T-helper 22 cell (primary cell): ENCODE results near the gene DEFB129.
A peak's percentile ranks its signal among the peaks of the same experiment; 100 is the strongest.
"Not testable (repeated sequence)": the region's sequence is repeated elsewhere in the genome, so short reads cannot be mapped to it uniquely, and the experiment has no call there.

Source experiments
- DNase-seq: peaks from one replicate; pipeline ENCODE4 v3.0.0-alpha.2; 2020; ENCODE audit warnings: low read depth

The DEFB129 gene

DNA sequence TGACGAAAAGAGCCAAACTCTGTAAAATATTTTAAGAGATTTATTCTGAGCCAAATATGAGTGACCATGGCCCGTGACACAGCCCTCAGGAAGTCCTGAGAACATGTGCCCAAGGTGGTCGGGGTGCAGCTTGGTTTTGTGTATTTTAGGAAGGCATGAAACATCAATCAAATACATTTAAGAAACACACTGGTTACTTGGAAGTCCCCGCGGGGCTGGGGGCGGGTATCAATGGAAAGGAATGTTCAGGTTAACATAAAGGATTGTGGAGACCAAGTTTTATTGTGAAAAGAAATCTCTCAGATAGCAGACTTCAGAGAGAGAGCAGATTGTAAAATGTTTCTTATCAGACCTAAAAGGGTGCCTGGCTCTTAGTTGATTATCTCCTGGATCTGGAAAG lies 26.4 kb downstream of the DEFB129 start:
- not testable (repeated sequence) for DNase-seq

- DNase-seq: no peak
Measured at GRCh38 chr20:257419-257818, 30.4 kb downstream of the DEFB129 start, which contains the start of gene DEFB132. TSS of gene DEFB132 (plus strand) at chr20:257724. CDS start at chr20:257779, 55 bp downstream.

DNA sequence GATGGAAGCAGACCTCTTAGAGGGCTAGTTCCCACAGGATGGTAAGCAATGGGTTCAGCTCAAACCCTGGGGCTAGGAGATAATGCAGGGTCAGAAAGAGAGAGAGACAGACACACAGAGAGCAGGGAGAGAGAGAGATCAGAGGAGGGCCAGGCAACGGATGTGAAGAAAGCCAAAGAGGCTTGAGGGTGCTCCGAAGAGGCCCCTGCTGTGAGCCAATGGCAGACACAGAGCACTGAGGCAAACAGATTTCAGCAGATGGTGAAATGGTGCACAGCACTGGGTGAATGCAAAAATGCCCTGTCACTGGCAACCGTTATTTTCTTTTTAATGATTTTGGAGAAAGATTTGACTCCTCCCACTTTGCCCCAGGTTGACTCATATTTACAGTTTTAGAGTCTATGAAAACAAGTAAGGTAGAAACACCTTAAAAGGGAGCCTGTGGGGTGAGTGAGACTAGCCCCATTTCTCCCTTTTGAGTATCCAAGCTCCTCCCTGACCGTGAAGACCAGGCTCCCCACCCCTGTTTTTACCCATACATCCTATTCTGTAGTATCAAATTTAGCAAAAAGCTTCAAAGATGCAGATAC lies 31.3 kb downstream of the DEFB129 start:
- no peak for DNase-seq

DNA sequence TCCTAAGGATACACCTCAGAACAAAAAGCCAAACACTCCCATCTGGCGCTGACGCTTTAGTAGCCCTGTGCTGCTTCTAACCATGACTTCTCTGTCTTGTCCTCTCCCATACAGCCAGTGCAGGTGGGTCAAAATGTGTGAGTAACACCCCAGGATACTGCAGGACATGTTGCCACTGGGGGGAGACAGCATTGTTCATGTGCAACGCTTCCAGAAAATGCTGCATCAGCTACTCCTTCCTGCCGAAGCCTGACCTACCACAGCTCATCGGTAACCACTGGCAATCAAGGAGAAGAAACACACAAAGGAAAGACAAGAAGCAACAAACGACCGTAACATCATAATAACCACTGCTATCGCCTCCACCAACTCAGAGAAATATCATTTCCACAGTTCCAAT lies 31.9 kb downstream of the DEFB129 start:
- no peak for DNase-seq

DNA sequence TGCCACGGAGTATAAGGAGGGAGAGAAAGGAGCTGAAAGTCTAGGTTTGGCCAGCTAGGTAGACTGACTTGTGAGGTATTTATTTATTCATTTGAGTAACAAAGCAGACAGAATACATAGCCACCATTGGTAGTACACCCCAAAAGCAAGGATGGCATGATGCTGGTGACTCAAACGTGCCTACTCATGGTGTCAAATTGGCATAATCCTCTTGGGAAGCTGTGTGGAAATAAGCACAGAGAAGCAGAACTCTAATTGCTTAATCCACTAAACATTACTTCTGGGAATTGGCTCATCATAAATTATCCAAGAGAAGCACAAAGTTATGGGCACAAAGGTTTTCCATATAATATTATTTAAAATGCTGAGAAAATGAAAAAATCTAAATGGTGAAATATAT lies 32.9 kb downstream of the DEFB129 start:
- no peak for DNase-seq

DNA sequence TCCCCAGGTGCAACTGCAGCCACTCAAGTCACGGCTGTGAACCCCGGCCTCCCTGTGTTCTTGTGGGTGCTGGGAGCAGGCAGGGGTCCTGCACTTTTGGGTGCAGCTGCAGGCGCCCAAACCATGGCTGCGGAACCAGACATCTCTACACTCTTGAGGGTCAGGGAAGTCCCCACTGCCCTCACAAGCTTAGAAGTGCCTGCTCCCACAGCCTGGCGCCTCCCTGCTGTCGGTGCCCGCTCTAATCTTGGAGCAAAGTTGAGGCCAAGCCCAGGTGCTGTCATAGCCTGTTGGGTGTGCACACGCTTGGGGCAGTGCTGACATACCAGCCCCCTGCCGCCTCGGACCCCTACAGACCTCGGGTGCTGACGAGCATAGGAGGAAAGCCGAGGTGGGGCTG lies 36.6 kb downstream of the DEFB129 start:
- no peak for DNase-seq

DNA sequence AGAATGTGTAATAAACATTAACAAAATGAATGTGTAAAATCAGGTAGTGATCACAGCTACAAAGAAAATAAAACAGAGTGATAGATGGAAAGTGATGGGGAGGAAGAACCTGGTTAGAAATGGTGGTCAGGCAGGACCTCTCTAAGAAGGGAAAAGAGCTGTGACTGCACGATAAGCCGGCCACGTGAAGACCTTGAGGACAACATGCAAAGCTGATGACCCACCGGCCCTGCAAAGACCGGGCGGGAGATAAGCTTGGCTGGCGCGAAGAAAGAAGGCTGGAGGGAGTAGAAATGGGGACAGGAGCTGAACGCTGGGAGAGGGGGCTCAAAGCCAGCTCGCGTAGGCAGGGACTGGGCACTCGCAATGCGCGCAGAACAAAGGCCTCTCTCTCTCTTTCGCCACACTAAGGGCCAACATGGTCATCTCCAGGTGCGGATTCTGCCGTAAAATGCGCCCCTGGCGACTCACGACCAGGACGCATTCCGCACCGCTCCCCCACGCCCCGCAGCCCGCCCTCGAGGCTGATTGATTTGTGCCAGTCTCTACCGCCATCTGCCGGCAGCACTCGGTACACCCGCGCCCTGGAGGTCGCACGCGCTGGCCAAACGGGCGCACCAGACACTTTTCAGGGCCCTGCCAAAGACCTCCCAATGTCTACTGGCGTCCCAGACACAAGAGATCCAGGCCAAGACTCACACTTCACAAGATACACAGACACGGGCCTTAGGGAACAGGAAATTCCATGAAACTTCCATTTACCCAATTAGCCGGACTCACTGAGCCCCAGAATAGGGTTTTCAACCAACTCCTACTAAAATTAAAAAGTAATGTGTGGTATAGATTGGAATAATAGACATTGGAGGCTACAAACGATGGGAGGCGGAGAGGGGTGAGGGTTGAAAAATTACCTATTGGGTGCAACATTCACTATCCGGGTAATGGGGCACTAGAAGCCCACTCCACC lies 39.8 kb downstream of the DEFB129 start:
- peak; percentile 64 for DNase-seq

GRCh38 chr20:270517-270916 lies 43.5 kb downstream of the DEFB129 start:
- DNase-seq: no peak

GRCh38 chr20:271069-271468 lies 44.0 kb downstream of the DEFB129 start:
- DNase-seq: no peak

DNA sequence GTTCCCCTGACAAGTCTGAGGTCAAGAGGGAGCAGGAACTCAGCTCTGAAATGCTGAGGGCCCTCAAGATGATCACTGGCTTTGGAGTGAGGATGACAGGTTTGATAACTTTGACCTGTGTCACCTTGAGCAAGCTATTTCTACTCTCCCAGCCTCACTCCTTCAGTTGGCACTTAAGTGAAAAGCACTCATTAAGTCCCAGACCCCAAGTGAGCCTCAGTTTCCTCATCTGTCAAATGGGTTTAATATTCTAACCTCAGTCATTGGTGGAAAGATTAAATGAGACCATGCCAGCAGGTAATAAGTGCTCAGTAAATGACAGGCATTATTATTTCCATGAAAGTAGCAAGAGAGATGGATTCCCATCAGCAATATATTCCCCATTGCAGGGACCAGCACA lies 44.5 kb downstream of the DEFB129 start:
- DNase-seq: no peak

DNA sequence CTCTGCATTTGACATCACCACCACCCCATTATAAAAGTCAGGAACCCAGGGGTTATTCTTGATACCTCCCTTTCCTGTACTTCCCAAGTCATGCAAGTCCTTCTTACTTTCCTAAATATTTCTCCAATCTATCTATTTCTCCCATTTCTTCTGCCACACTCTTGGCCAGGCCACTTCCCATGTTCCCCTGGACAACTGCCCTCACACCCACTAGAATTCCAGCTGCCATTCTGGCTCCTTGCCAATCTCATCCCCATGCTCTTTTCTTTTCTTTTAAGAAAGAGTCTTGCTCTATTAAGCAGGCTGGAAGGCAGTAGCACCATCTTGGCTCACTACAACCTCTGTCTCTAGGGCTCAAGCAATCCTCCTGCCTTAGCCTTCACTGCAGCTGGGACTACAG lies 45.7 kb downstream of the DEFB129 start:
- no peak for DNase-seq

DNA sequence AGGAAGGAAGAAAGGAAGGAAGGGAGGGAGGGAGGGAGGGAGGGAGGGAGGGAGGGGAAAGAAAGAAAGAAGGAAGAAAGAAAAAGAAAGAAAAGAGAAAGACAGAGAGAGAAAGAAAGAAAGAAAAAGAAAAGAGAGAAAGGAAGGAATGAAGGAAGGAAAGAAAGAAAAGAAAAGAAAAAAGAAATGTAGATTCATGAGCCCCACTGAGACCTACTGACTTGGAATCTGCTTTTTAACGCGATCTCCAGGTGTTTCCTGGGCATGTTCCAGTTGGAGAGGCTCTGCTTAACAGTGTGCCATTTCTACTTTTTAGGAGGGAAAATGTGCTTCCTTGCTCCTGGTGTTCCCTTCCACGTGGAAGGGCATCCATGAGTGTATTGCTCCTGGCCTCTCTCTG lies 46.8 kb downstream of the DEFB129 start:
- no peak for DNase-seq

- no peak for DNase-seq
Measured at GRCh38 chr20:275791-276190, 48.7 kb downstream of the DEFB129 start.

GRCh38 chr20:276620-277495 lies 49.8 kb downstream of the DEFB129 start:
- DNase-seq: no peak

DNA sequence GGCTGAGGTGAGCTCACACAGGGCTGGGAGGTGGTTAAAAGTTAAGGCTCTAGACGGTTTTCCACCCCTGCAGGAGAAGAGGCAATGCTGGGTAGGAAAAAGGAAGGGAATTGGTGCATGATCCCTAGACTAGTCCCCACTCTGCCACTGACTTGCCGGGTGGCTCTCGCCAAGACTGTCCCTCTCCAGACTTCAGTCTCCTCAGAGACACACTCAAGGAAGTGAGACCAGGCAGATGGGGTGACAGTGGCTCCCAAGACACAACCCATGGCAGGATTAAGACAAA lies 50.4 kb downstream of the DEFB129 start:
- DNase-seq: no peak

DNA sequence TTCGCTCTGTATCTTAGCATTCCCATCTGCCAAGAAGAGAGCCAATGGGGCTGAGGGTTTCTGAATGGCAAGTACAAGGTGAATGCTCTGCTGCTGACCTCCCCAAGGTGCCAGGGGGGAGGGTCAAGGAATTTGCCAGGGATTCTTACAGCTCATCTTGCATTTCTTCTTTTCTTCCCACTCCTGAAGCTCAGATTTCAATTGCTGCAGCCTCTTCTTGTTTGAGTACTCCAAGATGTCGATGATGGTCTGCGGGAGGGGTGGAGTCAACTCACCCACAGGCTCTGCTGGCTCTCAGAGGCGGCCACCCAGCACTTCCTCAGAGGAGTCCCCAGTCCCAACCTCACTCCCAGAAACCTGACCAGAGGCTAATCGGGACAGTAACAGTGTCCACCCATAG lies 51.1 kb downstream of the DEFB129 start:
- no peak for DNase-seq

- no peak for DNase-seq
Measured at GRCh38 chr20:278607-279571, 51.8 kb downstream of the DEFB129 start.
